ENCODE data around the gene TAGLN2.
A peak's percentile ranks its signal among the peaks of the same experiment; 100 is the strongest.

TAGLN2 gene

GRCh38 chr1:159947942-159948341 lies 22.6 kb upstream of the TAGLN2 start:
- no peak for DNase-seq

- no peak for DNase-seq
These were observed 21.2 kb upstream of the TAGLN2 start for GRCh38 chr1:159946242-159947187.

GRCh38 chr1:159945483-159946241 lies 20.4 kb upstream of the TAGLN2 start, which contains the start of gene IGSF9:
Gene IGSF9 (minus strand): TSS chr1:159945613. CDS start chr1:159943454, 2,159 bp downstream.
- DNase-seq: peak; percentile 94

GRCh38 chr1:159944623-159945455 lies 19.5 kb upstream of the TAGLN2 start:
- DNase-seq: no peak

- DNase-seq: no peak
These were observed 18.8 kb upstream of the TAGLN2 start for GRCh38 chr1:159943908-159944622.

DNA sequence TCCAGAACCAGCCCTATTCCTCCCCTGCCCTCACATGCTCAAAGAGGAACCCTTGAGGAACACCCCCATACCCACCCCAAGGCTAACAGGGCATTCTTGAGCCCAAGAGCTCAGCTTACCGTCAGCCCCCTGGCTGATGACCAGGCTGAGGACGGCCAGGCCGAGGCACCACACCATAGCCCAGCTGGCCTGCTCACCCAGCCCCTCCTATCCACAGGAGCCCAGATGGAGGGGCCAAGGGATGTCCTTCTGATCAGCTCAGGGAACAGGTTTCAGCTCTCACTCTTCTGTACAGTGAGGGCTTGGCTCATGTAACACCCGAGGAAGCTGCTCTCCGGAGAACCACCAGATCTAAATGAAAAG lies 18.0 kb upstream of the TAGLN2 start:
- no peak for DNase-seq

DNA sequence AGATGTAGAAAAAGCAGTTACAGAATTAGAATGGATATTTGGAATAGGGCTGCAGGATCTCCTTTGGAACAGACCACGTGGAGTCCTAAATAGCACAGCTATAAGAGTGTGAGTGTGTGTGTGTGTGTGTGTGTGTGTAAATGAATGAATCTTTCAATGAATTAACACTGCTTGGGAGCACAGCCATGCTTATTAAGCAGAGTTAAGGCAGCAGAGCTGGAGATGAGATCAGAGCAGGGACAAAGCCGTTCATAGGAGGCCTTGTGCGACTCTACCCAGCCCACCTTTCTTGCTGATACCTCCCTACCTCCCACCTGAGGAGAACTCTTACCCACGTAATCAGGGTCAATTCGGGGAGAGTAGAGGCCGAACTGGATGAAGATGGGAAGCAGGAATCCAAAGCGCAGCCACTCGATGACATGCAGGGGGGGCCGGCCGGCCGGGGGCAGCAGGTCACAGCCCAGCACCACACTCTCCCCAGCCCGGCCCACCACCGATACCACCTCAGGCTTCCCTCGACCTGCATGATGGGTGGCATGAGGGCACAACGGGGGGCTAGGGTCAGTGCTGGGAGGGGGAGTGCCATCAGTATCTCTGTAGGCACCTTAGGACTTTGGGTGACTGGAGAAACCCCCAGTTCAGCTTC lies 17.4 kb upstream of the TAGLN2 start:
- DNase-seq: no peak

DNA sequence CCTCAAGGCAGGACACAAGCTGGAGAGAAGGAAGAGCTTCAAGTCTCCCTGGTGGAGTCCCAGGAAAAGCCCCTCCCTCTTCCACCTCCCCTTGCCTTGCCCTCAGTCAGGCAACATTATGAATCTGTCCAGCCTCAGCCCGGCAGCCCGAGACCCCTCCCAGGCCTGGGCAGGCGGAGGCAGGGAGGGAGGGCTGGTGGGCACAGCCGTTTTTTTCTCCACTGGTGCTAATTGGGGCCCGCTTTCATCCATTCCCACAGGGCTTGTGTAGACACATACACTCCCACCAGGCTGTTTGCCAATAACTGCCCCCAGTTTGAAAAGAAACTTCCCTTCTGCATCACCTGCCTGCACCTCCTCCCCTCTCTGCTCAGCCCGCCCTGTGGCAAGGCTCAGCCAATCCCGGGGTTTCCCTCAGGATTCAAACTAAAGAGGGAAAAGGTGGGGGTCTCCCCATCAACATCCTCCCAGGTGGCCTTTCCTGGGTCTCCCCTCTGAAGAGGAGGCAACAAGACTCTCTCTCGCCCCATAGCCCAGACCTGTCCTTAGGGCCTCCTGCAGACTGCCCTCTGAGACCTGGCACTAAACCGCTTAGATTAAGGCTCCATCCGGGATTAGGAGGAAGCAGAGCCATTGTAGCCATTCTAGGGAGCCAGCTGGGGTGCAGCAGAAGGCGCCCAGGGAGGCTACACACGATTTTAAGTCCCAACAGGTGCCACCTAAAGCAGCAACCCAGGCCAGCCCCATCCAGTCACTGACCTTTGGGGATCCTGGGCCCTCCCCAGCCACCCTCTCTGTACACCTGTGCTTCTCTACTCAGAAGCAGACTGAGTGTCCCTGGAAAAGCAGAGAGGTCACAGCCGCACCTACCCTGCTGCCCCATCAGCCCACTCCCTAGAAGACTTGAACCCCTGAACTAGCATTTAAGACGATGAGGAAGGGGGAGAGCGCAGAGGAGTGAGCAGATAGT lies 16.6 kb upstream of the TAGLN2 start:
- DNase-seq: peak; percentile 10

DNA sequence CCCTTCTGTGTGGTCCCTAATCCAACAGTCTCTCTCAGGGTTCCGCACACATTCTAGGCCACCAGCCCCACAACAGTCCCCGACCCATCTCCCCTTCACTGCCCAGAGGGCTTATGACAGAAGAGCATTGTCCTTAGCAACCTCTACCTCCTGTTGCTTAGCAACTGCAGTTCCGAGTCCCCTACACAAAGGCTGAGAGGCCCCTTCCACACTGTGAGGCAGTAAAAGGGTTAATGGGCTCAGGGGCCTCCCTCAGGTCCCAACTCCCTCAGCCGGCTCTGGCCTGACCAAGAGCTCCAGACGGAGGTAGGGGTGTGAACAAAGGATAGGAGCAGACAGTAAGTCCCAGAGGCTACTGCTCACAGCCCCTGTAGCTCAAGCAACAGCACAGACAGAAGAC lies 15.8 kb upstream of the TAGLN2 start:
- no peak for DNase-seq

GRCh38 chr1:159940006-159940620 lies 14.8 kb upstream of the TAGLN2 start:
- no peak for DNase-seq

- no peak for DNase-seq
These were observed 14.3 kb upstream of the TAGLN2 start for GRCh38 chr1:159939678-159940002.

GRCh38 chr1:159938905-159939677 lies 13.8 kb upstream of the TAGLN2 start:
- DNase-seq: no peak

DNA sequence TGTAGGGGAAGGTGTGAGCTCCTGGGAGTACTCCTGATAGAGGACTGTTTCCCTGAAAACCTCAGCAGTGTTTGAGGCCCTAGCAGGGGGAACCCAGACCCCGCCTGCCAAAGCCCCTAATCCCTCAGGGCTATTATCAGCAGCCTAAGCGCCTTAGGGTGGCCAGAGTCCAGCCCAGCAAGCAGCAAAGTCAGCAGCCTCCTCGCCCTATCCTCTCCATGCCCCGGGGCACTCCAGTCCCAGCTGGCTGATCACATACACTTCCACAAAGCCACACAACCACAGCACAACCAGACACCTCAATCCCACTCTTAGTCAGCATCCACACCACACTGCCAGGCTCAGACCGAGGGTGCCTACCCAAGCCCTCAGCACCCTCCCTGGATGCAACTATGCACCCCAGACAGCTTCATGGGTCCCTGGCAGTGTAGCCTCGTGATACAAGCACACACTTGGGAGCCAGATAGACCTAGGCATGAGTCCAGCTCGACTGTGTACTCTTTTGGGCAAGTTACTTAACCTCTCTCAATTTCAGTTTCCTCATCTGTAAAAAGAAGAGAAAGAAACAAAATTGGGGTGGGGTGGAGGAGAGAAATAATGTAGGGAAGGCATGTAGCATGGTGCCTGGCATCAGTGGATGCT lies 13.0 kb upstream of the TAGLN2 start:
- no peak for DNase-seq

- no peak for DNase-seq
These were observed 11.9 kb upstream of the TAGLN2 start for GRCh38 chr1:159937054-159937750.

GRCh38 chr1:159936273-159936904 lies 11.1 kb upstream of the TAGLN2 start:
- peak; percentile 44 for DNase-seq

GRCh38 chr1:159935719-159936272 lies 10.5 kb upstream of the TAGLN2 start:
- DNase-seq: no peak

DNA sequence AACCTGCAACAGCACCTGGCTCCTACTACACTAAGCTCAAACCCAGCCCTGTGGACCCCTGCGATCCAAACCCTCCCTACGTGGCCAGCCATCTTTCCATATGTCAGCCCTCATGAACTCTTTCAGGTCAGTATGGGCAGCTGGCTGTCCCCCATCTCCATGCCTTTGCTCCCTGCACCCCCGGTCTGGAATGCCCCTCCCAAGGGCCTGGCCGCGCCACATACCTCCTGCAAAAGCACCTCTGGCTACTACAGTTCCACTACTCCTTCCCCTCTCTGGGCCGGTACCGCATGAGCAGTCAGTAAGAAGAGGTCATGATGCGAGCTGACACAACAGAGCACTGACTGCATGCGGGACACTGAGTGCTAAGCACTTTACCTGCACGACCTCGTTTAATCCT lies 10.0 kb upstream of the TAGLN2 start:
- no peak for DNase-seq

Data from NCI-H1092 treated with DMSO at 0.1 percent for 48 hours (cell line).